ENCODE measurements around the gene TUBE1.

DNA sequence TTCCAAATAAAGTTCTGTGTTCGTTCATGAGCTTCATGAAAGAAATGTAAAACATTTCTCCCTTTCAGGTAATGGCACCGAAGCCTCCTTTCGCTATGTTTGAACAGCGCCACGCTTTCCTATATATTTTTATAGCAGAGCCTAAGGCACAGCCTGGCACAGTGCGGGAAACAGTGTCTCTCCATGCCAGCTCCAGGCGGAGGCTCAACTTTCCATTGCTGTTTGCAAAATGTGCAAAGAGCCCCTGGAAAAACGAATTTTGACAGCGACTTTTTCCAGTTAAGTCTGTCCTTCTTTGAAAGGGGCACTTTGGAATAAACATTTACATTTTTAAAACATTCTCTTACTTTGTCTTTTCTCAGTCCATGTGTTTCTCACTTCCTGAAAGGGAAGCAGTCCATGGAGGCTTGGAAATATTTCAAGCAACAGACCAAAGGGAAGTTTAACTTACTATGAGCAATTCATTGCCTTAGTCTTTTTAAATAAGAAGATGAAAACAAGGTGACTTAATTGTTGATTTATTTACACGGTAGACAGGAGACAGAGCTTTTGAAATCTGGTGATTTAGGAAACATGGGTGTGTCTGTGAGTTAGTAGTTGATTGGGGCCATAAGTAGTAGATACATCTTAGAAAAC, 32.6 kb downstream of the TUBE1 start:
- TF ChIP-seq, protein P1, sequence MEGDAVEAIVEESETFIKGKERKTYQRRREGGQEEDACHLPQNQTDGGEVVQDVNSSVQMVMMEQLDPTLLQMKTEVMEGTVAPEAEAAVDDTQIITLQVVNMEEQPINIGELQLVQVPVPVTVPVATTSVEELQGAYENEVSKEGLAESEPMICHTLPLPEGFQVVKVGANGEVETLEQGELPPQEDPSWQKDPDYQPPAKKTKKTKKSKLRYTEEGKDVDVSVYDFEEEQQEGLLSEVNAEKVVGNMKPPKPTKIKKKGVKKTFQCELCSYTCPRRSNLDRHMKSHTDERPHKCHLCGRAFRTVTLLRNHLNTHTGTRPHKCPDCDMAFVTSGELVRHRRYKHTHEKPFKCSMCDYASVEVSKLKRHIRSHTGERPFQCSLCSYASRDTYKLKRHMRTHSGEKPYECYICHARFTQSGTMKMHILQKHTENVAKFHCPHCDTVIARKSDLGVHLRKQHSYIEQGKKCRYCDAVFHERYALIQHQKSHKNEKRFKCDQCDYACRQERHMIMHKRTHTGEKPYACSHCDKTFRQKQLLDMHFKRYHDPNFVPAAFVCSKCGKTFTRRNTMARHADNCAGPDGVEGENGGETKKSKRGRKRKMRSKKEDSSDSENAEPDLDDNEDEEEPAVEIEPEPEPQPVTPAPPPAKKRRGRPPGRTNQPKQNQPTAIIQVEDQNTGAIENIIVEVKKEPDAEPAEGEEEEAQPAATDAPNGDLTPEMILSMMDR (IDR thresholded peaks at IDR 0.05 in 2 of 3, conservative IDR thresholded peaks at IDR 0.05 in 1 of 3; ENCODE audit: control insufficient read depth in 2 of 3, extremely low read depth in 1 of 3, insufficient read depth in 1 of 3, low read depth in 3 of 3, low read length in 3 of 3) = no peak
- no peak for TF ChIP-seq HCFC1 (IDR thresholded peaks at IDR 0.05; ENCODE audit: low read length)
- no peak for TF ChIP-seq MXI1 (IDR thresholded peaks at IDR 0.05; ENCODE audit: low read depth, low read length)
- TF ChIP-seq CREB1 (IDR thresholded peaks at IDR 0.05; ENCODE audit: low read depth) = no peak
- no peak for TF ChIP-seq SREBF2 (IDR thresholded peaks at IDR 0.05; ENCODE audit: low read length)
- TF ChIP-seq CHD1 (IDR thresholded peaks at IDR 0.05; ENCODE audit: low read depth, low read length) = no peak

All from GM12878 (cell line).